ENCODE data around the gene MISP3. TPM values are rescaled to one million over a fixed set of nuclear protein-coding genes. Genes with fewer than 3 reads are reported as not detected.

The MISP3 gene
- total RNA-seq, 1 donor from 2014 or later: 7.3 TPM

DNA sequence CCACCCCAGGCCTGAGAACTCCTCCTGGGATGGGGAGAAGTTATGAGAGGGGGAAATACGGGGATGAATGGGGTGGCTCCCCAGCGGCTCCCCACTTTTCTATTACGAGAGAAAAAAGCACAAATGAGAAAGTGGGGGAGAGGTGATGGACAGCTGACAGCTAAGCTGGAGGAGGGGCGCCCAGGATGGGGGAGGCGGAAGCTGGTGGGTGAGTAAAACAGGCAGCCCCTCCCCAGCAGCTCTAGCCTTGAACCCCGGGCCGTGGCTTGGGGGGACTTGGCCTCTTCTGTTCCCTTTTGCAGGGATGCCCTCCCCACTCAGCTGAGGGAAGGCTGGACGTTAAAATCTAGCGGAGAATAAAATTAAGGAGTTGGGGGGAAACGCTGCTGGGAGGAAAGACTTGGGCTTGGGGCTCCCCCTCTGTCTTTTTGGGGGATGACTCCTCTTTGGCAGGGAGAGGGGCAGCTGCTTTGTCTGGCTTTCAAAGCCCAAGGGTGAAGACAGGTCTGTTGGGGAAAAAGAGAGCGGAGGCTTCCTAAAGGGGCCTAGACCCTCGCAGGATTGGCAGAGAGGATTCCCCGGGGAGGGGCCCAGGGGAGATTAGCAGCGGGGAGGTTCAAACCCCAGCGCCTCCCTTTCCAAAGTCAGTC is 19.4 kb downstream of the MISP3 start:
- DNase-seq (ENCODE audit: missing footprints) (peak; percentile 54), ATAC-seq (no peak)
- intact Hi-C loops (cut with DNase I): loop anchor here (2.0 kb wide), 1 partner anchor 21 kb away; a partner anchor contains a TSS

GRCh38 chr19:14093117-14093823 is 20.7 kb downstream of the MISP3 start:
- ATAC-seq (no peak), DNase-seq (ENCODE audit: missing footprints) (no peak)
- intact Hi-C loops (cut with DNase I): no loop called here

GRCh38 chr19:14094854-14095253 is 22.3 kb downstream of the MISP3 start:
- intact Hi-C loops (cut with DNase I): no loop called here

GRCh38 chr19:14096272-14096992 is 23.8 kb downstream of the MISP3 start:
- intact Hi-C loops (cut with DNase I): no loop called here
- no peak for ATAC-seq
- peak; percentile 46 for DNase-seq (ENCODE audit: missing footprints)

More at GRCh38 chr19:14094854-14095253, 22.3 kb downstream of the MISP3 start:
- DNase-seq (ENCODE audit: missing footprints) (peak; percentile 16), ATAC-seq (no peak)

GRCh38 chr19:14097532-14098151 is 25.1 kb downstream of the MISP3 start:
- DNase-seq (ENCODE audit: missing footprints) (no peak), ATAC-seq (no peak)
- intact Hi-C loops (cut with DNase I): no loop called here

- intact Hi-C loops (cut with DNase I): no loop called here
- no peak for DNase-seq (ENCODE audit: missing footprints)
- ATAC-seq: no peak
Measured at GRCh38 chr19:14101003-14101545, 28.5 kb downstream of the MISP3 start.

GRCh38 chr19:14102102-14102696 is 29.6 kb downstream of the MISP3 start:
- no peak for ATAC-seq
- intact Hi-C loops (cut with DNase I): no loop called here
- DNase-seq (ENCODE audit: missing footprints): peak; percentile 60

DNA sequence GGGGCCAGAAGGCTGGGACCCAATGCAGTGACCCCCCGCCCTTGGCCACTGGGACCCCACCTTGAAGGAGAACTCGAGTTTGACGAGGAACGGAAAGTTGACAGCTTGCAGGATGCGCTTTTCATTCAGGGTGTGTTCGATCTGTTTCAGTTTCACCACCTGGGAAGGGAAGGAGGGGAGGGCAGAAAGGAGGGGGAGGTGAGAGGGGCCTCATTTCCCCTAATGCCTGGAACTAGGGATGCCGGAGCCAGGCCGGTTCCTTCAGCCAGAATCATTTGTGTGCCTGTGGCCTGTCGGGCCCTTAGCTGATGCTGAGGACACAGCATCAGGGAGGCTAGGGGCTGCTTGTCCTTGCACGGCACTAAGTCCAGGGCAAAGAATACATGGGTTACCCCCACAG is 30.2 kb downstream of the MISP3 start:
- peak; percentile 23 for DNase-seq (ENCODE audit: missing footprints)
- ATAC-seq: no peak
- intact Hi-C loops (cut with DNase I): no loop called here

DNA sequence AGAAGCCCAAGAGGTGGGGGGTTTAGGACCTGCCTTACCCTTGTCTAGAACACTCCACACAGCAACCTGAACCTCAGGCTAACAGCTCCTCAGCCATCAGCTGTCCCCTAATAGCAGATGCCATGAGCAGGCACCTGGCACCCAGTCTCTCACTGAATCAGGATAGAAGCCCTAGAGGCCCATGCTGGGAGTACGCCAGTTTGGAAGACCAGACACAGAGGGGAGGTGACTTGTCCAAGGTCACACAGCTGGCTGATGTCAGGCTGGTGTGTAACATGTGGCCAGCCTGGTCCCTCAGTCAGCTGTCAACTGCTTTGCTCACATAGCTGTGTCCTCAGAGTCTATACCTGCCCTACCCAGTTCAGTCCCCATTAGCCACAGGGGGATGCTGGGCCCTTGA is 30.7 kb downstream of the MISP3 start:
- intact Hi-C loops (cut with DNase I): no loop called here
- DNase-seq (ENCODE audit: missing footprints): peak; percentile 65
- no peak for ATAC-seq

DNA sequence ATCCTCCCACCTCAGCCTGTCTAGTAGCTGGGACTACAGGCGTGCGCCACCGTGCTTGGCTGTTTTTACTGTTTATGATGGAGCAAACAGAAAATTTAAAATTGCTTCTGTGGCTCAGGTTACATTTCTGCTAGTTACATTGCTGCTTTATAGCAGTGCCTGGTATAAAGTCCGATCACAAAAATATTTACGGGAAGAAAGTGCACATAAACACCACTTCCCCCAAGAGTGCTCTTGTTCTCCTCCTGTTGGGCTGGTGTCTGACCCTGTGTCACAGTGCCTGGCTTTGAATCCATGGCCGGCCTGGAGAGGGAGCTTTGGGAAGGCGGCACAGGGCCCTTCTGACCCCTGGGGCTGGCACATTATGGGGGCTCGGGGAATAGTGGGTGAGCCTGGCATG is 33.1 kb downstream of the MISP3 start:
- intact Hi-C loops (cut with DNase I): no loop called here
- DNase-seq (ENCODE audit: missing footprints) (no peak), ATAC-seq (no peak)

- intact Hi-C loops (cut with DNase I): no loop called here
- ATAC-seq: peak; percentile 56
- peak; percentile 72 for DNase-seq (ENCODE audit: missing footprints)
Measured at GRCh38 chr19:14106840-14107239, 34.3 kb downstream of the MISP3 start.

DNA sequence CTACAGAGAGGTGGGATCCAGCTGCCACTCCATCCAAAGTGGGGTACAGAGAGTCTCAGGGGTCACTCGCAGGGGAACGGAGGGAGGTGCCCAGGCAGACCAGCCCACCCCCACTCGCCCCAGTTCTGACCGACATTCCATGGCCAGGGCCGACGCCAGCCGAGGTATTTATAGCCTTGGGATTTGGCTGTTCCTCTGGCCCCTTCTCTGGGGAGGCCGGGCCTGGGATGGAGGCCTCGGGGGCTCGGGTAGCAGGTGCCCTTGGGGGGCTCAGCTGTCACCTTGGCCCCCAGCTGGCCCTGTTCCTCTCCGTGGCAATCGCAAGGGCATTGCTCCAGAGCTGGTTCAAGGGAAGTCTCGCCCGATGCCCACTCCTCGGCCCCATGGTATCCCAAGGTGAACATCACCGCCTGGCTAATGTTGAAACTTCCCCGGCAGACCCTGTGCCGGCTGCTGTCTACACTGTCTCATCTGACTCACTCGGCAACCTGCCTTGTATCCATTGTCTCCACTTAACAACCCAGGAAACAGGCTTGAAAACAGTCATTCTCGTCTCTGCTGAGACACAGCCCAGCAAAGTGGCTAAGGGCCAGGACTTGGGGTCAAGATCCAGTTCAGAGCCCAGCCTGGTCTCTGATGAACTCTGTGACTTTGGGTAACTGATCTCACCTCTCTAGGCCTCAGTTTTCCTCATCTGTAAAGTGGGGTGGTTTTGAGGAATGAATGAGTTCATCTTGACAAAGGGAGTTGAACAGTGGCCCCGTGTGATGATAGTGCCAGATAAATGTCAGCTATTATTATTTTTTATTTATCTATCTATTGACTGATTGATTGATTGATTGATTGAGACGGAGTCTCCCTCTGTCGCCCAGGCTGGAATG is 35.2 kb downstream of the MISP3 start:
- peak; percentile 81 for DNase-seq (ENCODE audit: missing footprints)
- peak; percentile 88 for ATAC-seq
- intact Hi-C loops (cut with DNase I): no loop called here

DNA sequence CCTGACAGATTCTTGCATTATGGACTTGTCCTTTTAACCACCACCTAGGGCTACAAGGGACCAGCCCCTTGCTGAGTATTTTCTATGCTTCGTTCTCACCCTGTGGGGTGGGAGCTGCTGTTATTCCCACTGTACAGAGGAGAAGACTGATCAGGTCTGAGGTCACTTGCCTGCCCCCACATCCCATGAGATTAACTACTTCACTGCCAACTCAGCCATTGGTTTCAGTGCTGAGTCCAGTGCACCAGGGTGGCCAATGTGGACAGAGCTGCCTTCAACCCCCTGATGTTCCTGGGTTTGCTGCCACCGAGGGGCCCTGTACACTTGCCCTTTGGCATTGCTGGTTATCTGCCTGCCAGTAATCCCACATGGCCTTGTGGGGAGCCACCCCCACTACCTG is 38.1 kb downstream of the MISP3 start:
- intact Hi-C loops (cut with DNase I): no loop called here
- DNase-seq (ENCODE audit: missing footprints): peak; percentile 46
- no peak for ATAC-seq

DNA sequence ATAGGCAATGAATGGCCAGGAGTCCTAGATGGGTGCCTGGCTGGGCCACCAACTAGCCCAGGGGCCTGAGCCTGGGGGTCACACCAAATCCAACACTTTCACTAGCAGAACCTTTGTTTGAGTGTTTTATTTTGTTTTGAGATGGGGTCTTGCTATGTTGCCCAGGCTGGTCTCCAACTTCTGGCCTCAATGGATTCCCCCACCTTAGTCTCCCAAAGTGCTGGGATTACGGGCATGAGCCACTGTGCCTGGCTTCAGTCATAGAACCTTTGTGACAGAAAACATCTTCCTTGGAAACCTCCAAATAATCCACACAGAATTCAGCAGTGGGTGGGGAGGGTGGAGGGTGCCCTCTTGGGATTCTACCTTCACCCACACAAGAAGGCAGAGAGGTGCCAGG is 38.9 kb downstream of the MISP3 start:
- intact Hi-C loops (cut with DNase I): no loop called here

DNA sequence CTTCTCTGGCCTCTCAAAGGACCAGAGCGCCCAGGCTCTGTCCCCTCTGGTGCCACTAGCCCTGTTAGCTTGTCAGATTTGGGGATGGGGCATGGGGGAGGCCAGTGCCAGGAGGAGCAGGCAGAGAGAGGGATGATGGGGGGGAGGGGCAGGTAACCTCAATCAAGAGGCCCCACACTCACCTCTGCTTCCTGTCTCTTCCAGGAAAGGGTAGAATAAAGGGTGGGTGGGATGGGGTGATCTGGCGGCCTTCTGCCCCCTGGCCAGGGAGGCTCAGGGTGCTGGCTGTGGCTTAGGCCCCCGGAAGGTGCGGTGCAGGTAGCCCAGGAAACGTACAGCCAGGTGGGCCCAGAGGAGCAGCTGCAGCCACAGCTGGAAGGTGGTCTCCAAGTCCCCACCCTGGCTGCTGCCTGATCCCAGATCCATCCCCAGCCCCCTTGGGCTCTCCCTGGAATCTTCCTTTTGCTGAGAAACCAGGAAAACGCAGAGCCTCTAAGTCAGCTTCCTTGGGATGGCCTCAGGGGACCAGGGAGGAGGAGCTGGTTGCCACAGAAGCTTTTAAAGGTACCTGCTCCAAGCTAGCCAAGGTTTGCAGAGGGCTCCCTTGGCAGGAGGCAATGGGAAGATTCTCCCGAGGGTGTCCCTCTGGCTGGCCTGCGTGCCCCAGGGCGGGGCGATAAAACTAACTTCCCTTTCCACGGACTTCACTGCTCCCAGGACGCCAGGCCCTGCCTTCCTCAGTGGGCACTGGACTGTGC is 39.6 kb downstream of the MISP3 start:
- peak; percentile 76 for DNase-seq (ENCODE audit: missing footprints)
- intact Hi-C loops (cut with DNase I): loop anchor here (2.0 kb wide), 1 partner anchor 21 kb away; the partner anchor contains the start of gene SAMD1
- peak; percentile 23 for ATAC-seq

More for the DNA sequence above, 38.9 kb downstream of the MISP3 start:
- DNase-seq (ENCODE audit: missing footprints) (no peak), ATAC-seq (no peak)

- ATAC-seq (peak; percentile 21), DNase-seq (ENCODE audit: missing footprints) (peak; percentile 61)
- intact Hi-C loops (cut with DNase I): loop anchor here (2.0 kb wide), 1 partner anchor 22 kb away; the partner anchor contains the start of gene SAMD1
Measured at GRCh38 chr19:14112809-14113385, 40.3 kb downstream of the MISP3 start.
